A673 (cell line): Measurements from ENCODE around the gene MID1.

Experiments
- EZH2 ChIP-seq: fragments of 200-600 bp; sonication (generic); IDR thresholded peaks from 2 replicates; pipeline ENCODE4 v1.6.1; 2017; ENCODE audit warnings: borderline replicate concordance, low read depth, mild to moderate bottlenecking, mixed read lengths, antibody characterized with exemption, low read length; ENCODE audit not compliant: poor library complexity, severe bottlenecking
- TF ChIP-seq, protein P1 (sequence below): fragments of 300-800, 200-600 bp; sonication (generic); conservative IDR thresholded peaks from 2 replicates; pipeline ENCODE4 v1.5.1; 2017; ENCODE audit warnings: low read depth, mild to moderate bottlenecking, antibody characterized with exemption, low read length, moderate library complexity, mixed read lengths

DNA sequence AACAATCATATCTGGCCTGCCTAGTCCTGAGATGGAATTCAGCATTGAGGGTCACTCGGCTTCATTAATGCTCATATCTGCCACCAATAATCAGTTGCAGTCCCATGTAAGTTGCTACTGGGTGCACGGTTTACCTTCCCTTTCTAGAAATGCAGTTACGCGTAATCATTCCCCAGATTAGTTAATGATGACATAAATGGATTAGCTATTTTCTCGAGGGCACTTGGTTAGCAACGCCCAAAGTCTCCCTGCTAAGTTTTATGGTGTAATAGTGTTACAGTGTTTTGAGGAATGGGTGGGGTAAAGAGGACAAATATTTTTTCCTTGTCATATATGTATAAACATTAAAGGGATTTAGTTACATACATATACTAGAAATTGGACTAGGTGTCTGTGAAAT lies 118.8 kb downstream of the MID1 start:
- TF ChIP-seq, protein P1, sequence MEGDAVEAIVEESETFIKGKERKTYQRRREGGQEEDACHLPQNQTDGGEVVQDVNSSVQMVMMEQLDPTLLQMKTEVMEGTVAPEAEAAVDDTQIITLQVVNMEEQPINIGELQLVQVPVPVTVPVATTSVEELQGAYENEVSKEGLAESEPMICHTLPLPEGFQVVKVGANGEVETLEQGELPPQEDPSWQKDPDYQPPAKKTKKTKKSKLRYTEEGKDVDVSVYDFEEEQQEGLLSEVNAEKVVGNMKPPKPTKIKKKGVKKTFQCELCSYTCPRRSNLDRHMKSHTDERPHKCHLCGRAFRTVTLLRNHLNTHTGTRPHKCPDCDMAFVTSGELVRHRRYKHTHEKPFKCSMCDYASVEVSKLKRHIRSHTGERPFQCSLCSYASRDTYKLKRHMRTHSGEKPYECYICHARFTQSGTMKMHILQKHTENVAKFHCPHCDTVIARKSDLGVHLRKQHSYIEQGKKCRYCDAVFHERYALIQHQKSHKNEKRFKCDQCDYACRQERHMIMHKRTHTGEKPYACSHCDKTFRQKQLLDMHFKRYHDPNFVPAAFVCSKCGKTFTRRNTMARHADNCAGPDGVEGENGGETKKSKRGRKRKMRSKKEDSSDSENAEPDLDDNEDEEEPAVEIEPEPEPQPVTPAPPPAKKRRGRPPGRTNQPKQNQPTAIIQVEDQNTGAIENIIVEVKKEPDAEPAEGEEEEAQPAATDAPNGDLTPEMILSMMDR = no peak
- TF ChIP-seq EZH2 = no peak
